GM18498 (cell line): Measurements from ENCODE around the gene LIMS2.

ENCODE experiments used
- ATAC-seq: cut with Tn5 transposase; IDR thresholded peaks from one replicate; pipeline ENCODE4 v1.9.1; 2021; ENCODE audit warnings: mild to moderate bottlenecking, moderate library complexity; ENCODE audit not compliant: unreplicated experiment

LIMS2 gene

DNA sequence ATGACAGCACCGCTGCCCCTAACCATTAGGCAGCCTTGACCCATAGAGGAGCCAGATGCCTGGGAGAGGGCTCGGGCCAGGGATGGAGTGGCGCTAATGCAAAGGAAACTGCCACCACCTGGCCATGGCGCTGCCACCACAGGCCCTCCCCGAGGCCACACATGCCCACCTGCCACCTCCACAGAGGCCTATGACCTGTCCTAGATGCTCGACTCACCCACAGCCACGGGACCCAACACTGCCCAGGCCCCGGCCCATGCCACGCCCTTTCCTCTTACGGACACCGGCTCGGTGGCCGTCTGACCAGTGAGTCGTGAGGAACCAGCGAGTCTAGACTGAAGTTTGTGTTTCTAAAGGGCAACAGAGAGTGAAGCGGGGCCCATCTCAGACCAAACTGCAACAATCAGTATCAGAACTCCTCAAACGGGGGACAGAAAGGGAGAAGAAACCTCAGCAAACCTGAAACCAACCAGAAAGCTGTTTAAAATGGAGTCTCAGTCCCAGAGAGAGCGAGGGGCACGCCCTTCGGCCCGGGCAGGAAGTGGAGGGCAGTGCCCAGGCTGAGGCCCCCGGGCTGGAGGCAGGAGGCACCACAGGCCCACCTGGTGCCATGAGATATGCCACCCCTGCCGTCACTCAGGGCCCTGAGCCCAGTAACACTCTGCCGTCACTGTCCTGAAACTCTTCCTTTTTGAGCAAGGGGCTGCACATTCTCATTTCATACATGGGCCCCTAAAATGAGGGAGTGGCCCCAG is 28.7 kb downstream of the LIMS2 start:
- ATAC-seq: no peak

DNA sequence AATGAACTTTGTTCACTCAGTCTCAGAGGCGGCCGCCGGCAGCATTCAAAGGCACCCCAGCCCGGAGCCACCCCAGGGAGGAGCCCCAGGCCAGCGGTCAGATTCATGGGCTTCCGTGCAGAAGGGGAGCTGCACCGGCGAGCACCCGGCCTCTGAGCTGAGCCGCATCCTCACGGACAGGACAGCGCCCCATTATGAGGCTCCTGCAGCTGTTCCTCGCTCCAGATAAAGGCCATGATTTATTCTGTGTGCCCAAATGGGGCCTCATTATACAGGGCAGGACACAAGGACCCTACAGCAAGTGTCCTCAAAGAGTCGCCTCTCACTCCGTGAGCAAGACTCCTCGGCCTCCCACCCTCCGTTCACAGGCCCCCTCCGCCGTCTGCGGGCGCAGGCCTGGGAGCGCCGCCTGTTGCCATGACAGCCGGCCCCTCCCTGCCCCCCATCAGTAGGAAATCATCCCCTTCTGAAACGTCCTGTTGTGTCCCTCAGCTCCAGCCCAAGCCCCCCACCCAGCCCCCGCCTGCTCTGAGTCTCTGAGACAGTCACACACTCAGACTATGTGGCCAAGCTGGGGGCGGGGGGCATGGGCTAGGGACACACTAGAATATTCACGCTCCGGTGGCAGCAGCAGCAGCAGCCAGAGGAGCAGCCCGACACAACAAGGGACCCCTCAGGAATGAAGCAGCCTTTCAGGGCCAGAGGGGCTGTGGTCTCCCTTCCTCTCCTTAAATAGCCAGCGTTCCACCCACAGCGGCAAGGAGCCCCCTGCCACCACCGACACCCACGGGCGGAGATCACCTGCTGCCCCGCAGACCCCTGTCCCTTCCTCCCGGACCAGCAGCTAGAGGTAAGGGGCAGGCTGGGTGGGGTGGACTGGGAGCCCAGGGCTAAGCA is 29.7 kb downstream of the LIMS2 start, which contains the start of gene GPR17:
Gene GPR17 (plus strand): TSS at position 759 of the 897 bp plus-strand sequence. CDS start 4,583 bp downstream, outside the sequence.
- no peak for ATAC-seq

DNA sequence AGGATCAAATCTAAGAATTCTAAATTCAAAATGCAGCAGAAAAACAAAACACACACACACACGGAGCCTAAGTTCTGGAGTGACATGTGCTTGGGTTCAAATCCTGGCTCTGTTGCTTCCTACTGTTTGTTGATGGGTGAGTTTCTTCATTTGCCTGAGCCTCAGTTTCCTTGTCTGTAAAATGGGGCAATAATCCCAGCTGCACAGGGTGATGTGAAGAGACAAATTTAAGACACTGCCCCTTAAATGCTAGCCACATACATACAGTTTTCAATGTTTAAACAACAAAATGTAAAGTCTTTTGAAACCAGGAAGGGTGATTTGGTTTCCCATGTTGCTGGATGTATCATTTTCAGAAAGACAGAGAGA is 30.3 kb downstream of the LIMS2 start:
- ATAC-seq: no peak

DNA sequence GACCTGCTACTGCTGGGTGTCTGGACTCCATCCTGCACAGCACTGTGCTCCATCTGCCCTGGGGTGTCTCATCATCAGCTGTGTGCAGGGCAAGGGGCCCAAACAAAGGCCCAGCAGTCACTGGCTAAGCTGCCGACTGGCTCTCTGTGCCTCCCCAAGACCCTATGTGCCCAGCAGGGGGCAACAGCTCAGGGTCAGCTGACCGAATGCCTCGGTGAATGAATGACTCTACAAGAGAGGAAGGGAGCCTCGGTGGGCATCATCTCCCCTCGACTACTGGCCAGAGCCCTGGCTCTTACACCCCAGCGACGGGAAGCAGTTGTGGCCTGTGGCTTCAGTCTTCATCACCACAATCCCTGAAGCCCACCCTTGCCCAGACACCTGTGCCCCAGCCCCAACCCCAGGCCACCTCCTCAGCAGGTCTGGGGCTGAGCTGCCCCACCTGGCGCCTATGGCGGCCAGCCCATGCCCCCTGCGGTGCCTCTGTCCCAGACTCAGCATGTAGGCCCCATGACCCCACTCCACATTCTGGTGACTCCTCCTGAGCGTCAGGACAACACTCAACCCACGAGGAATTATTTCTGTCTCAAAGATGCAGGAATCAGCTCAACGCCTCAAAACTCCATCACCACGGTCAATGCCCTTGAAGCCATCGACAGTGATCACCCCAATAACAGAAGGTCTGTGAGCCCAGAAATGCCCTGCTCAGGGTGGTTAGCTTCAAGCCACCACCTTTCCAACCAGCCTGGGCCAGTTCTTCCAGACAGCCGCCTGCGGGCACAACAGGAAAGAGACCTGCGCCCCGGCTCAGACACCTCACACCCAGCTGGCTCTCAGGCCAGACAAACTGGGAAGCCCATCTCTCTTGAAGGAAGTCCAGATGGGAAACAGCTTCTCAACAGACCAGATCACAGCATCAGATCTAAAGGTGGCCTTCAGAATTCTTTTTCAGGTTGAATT is 31.0 kb downstream of the LIMS2 start:
- no peak for ATAC-seq

DNA sequence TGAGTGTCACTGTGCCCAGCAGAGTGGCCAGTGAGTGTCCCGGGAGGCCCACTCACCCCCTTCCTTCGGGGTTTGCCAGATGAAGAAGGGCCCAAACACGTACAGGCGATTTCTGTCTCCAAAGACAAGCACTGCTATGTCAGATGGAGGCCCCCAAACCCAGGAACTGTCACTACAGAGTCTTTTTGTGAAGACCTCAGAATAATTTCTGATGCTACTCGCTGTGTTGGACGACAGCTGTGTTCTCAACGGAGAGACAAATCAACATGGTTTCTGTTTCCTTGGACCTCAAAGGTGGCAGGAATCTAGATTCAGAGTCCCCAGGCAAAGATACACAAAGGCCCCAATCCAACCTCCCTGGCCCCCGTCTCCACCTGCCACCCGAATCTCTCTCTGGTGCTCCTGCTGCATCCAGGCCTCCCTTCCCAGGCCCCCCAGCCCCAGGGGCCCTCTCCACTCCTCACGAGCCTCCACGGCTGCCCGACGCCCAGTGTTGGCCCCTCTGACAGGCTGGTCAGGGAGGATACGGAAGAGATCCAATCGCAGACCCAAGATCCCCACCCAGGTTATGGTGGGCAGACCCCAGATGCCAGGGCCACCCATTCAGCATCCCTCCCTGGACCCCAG is 31.8 kb downstream of the LIMS2 start:
- ATAC-seq: no peak

DNA sequence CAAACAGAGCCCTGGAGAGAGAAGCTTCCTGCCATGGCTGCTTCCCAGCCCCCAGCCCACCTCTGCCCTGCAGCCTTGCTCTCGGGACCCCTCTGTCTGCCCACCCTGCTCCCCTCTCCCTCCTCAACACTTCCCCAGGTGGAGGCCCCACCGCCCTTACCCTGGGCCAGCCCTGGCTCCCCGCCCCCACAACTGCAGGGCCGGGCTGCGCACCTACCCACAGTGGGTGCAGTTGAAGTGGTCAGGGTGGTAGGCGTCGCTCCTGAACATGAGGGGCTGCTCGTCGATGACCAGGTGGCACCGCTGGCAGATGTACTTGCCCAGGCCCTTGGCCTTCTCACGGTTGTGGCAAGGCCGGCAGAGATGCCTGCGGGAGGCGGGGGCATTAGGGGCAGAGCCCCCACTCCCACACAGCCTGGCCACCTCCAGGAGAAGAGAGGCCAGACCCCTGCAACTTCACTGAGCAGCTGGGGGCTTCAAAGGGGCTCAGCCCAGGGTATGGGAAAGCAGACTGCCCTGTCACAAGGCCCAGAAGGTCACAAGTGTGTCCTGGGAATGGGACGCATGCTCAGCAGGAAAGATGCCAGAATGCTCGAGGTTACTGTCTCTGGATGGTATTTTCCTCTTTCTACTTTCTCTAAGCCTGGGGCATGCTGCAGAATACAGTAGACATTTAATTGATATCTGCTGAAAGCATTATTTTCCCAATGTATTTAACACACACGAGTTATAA is 32.5 kb downstream of the LIMS2 start:
- no peak for ATAC-seq

DNA sequence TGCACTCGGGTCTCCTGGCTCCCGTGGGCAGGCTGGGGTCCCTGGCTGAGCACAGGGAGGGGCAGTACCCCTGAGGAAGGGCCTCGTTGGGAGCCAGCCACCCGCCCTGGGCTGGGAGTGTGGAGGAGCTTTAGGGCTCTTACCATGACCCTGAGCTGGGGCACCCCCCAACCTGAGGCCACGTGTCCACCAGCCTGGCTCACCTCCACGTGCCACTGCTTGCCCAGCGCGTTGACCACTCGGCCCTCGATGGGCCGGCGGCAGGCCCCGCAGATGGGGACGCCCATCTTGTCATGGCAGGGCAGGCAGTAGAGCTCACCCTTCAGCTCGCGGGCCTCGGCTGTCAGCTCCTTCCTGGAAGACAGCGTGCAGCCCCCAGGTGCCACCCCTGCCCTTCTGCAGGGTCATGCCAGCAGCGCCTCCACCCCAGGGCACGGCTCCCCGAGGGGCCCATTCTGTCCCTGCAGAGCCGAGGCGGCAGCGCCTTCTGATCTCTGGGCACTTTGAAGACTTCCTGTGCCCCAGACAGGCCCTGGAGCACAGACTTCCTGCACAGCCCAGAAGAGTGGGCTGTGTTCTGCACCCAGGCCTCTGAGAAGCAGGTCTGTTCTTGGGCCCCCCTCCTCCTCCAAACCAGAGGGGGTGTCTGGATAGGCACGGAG is 33.4 kb downstream of the LIMS2 start:
- no peak for ATAC-seq

DNA sequence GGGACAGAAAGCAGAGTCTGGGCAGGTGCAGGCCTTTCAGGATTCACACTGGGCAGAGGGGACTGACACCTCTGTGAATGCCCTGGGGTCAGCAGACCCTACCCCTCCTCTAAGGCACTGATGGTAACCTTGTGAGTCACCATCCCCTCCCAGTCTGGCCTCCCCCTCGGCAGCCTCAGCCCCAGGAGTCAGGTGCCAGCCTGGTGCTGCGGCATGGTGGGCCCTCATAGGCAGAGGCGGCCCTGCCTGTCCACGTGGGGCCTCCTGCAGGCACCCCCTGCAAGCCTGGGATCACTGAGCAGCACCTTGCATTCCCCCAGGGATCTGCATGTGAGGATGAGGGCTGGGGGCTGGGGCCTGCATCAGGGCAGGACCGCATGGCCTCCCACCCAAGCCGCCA is 34.2 kb downstream of the LIMS2 start:
- no peak for ATAC-seq

DNA sequence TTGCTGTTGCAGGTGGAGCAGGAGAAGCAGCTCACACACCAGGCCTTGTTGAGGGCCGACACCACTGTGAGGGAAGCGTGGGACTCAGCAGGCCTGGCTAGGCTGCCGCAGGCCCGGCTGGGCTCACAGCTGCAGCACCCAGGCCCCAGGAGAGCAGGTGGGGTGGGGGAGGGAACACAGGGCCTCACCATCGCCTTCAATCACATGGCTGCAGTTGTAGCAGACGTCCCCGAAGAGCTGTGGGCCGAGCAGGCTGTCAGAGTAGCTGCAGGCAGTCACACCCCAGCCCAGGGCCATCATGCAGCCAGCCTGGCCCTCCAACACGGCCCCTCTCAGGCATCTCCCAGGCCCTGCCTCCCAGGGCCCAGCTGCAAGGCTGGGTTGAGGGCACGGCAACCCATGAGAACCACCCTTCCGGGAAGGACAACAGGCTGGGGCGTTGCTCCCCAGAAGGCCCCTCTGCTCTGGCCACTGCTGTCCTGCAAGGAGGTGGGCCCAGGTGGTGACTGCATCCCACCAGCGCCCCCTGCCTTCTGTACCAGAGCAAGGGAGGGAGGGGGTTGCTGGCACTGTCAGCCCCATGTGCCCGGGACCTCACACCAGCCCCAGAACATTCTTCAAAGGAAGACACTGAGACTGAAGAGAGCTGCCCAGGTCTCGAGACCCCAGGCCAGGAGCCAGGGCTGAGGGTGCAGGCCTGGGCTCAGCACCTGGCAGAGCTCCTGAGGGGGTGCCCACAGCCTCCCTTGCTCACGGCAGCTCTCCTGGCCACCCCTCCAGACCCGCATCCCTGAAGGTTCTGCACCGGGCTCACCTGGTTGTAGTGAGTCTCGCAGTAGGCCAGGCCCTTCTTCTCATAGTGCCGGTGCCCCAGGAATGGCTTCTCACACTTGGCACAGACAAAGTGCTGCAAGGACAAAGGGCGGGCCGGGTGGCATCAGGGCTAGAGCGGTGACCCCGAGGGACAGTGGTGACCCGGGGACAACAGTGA is 35.0 kb downstream of the LIMS2 start:
- no peak for ATAC-seq

DNA sequence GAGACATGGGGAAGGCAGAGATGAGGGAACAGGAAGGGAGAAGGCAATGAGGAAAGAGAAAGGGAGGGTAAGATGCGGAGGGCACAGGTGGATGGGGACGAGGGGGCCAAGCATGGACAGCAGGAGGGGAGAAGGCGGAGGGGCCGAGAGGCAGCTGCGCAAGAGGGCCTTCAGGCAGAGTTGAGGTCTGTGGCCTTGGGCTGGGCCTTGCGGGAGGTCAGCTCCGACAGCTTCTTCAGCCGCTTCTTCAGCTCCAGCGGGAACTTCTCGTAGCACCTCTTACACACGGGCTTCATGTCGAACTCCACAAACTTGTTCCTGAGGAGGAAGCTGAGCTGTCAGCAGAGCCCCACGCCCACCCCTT is 36.2 kb downstream of the LIMS2 start:
- no peak for ATAC-seq

DNA sequence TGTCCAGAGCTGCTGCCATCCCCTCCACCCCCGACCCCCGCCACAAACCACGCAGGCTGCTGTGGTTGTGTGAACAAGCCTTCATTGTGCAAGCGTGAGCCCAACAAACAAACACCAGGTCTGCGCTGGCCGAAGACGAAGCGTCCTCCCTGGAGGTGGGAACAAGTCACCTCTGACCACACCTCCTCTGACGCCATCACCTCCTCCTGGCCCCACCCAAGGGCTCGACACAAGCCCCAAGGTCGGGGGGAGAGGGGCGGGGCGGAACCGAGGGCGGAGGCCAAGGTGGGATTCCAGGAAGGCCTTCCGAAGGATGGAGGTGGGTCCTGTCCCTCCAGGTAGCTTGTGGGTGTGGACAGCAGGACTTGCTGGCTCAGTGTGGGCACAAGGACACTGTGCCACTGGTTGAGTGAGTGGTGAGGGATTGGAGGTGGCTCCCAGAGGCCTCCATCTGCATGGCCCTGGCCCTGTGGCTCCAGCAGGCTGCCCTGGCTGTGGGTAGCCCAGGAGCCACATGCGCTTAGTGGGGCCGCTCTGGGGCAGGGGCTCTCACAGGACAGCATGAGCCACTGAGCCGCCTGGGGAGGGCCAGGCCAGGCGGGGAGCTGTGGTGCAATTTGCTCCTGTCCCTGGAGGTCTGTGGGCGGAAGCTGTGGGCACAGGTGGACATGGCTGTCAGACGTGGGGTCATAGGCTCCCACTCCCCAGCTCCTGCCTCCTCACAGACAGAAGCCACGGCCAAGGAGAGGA is 36.8 kb downstream of the LIMS2 start:
- no peak for ATAC-seq

DNA sequence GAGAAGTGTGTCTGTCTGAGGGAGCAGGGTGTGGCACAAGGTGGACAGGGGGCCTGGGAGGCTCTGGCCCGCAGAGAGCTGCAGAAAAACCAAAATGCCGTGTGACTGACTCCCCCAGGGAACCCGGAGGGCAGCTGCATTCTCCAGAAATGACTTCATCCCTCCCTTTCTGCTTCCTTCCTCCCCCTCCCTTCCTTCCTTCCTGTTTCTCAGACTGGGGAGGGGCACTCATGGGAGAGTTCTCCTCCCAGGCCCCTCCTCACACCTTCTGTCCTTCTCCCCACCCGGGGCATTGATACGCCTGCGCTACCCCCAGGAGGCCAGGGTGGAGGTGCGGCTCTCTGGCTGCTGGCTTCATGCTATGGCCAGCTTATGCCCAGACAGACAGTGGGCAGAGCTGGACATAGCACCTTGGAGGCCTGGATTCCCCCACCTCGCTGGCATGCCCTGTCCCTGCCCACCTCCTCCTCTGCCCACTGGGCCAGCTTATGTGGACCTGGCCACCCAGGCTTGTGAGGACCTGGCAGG is 37.5 kb downstream of the LIMS2 start:
- no peak for ATAC-seq

DNA sequence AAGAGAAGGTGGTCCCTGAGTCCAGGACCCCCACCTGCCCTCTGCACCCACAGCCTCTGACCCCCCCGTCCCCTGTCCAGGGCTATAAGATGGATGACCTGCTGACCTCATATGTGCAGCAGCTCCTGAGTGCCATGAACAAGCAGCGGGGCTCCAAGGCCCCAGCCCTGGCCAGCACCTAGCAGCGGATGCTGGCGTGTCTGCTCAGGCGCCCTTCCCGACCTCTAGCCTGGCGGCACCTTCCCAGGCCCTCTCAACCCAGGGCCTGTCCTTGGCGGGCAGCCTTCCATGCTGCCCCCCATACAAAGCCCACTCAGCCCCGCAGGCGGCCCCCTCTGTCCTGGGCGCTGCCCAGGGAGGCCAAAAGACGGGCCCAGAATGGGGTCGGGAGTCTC is 38.1 kb downstream of the LIMS2 start:
- no peak for ATAC-seq

DNA sequence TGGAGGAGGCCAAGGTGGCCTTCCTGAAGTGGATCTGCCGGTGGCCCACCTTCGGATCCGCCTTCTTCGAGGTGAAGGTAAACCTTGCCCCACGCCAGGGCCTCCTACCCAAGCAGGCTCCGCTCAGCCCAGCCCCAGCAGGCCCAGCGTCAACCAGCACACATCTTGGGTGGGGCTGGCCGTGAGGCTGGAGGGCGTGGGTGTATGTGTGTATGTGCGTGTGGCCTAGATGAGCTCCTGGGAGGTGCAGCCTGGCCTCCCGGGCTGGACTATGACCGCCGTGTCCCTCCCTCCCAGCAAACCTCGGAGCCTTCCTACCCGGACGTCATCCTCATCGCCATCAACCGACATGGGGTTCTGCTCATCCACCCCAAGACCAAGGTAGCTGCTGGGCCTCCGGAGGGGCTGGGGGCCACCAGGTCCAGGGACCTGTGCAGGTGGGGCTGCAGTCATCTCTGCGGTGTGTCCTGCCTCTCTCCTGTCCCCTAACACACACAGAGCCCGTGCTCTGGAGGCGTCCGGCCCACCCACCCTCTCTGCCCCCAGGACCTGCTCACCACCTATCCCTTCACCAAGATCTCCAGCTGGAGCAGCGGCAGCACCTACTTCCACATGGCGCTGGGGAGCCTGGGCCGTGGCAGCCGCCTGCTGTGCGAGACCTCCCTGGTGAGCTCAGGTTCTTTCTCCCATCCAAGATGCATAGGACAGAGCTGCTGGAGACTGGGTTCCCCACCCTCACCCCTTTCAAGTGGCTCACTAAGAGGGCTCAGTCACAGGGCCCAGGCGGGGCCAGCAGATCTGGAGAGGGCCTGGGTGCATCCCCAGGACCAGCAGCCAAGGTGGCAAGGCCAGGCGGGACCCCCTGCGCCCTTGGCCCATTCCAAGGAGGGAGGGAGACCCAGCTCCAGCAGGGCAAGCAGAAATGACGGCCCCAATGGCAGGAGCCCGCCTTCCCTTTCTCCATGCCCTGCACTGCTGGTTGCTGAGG is 38.8 kb downstream of the LIMS2 start:
- ATAC-seq: no peak

DNA sequence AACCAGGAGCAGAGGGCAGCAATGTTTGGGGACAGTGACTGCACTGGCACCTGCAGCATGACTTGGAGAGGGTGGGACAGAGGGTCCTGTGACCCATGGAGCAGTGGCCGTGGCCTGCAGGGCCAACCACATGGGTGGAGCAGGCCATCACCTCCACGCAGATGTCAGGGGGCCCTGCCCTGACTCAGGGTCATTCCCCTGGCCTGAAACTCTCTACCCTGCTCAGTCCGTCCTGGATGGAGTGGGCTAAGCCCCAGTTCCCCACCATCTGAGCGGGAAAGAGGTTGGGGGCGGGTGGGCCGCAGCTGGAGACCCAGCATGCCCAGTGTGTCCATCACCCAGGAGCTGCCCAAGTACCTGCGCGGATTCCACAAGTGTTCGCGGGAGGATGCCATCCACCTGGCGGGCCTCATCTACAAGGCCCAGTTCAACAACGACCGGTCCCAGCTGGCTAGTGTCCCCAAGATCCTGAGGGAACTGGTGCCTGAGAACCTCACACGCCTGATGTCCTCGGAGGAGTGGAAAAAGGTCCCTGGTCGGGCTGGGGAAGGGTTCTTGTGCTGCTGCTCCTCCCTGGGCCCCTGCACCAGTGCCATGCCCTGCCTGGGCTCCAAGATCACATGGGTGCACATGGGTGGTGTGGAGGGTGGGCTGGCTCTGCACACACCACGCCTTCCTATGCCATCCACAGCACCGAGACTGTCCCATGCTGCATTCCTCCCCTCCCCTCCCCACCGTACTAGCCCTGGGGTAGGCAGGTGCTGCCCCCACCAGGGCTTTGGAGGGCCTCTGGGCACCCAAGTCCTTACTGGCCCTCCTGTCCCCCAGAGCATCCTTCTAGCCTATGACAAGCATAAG is 39.7 kb downstream of the LIMS2 start:
- ATAC-seq: no peak
